Superior temporal gyrus (tissue), 1 donor: ENCODE results near the gene MDK.
A peak's percentile ranks its signal among the peaks of the same experiment; 100 is the strongest.
"Not testable (repeated sequence)": the region's sequence is repeated elsewhere in the genome, so short reads cannot be mapped to it uniquely, and the experiment has no call there.

Experiments used
- DNase-seq: peaks from one replicate; pipeline ENCODE4 v3.0.0-alpha.2; 2016; ENCODE audit errors: extremely low spot score

MDK gene

DNA sequence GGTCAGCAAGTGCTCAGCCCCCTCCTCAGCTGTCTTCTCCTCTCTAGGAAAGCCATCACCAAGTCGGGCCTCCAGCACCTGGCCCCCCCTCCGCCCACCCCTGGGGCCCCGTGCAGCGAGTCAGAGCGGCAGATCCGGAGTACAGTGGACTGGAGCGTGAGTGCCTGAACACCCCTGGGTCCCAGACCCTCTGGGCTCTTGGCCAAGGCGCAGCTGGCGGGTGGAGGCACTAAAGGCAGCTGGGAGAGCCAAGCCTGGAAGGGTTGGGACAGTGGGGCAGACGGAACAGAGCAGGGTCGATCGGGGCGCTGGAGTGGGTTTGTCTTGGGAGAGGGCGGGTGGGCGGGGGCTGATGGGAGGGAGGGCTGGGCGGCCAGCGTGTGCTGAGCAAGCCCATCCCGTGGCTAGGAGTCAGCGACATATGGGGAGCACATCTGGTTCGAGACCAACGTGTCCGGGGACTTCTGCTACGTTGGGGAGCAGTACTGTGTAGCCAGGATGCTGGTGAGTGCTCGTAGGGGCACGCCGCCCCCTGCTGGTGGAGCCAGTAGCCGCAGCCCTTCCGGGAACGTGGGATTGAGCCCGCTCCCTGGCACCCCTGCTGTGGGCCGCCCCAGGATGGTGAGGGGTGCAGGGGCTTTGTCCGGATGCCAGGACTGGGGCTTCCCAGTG, 14.1 kb upstream of the MDK start:
- peak; percentile 80 for DNase-seq

GRCh38 chr11:46367916-46368267, 13.6 kb upstream of the MDK start:
- DNase-seq = no peak

- no peak for DNase-seq
Observed at GRCh38 chr11:46369458-46370152, 11.9 kb upstream of the MDK start.

GRCh38 chr11:46370253-46370652, 11.2 kb upstream of the MDK start:
- DNase-seq = no peak

DNA sequence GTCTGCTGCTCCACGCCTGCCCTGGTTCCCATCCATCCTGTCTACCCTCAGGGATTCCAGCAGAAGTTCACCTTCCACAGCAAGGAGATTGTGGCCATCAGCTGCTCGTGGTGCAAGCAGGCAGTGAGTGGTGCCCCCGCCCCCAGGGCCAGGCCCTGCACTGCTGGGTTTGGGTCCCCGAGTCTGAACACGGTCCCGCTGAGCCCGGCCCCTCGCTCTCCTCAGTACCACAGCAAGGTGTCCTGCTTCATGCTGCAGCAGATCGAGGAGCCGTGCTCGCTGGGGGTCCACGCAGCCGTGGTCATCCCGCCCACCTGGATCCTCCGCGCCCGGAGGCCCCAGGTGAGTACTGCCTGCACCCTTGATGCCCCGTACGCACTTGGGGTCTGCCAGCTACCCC, 10.2 kb upstream of the MDK start:
- DNase-seq = not testable (repeated sequence)

DNA sequence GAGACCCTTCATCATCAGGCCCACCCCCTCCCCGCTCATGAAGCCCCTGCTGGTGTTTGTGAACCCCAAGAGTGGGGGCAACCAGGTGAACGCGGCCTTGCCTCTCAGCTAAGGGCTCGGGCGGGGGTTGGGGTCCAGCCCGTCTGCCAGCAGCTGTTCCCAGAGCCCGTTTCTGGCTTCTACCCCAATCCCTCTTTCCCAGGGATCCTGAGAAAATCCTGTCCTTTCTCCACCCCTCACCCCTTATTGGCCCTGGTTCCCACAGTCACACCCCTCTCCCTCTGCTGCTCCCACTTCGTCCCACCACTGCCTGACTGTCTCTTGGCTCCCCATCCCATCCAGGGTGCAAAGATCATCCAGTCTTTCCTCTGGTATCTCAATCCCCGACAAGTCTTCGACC, 9.4 kb upstream of the MDK start:
- no peak for DNase-seq

GRCh38 chr11:46372501-46372900, 9.0 kb upstream of the MDK start:
- not testable (repeated sequence) for DNase-seq

- no peak for DNase-seq
Observed at GRCh38 chr11:46373787-46374740, 7.4 kb upstream of the MDK start.

- DNase-seq = no peak
Observed at GRCh38 chr11:46374815-46375214, 6.7 kb upstream of the MDK start.

- no peak for DNase-seq
Observed at GRCh38 chr11:46375392-46376101, 5.9 kb upstream of the MDK start.

- no peak for DNase-seq
Observed at GRCh38 chr11:46376258-46377050, 5.0 kb upstream of the MDK start.

- DNase-seq = no peak
Observed at GRCh38 chr11:46377290-46377689, 4.2 kb upstream of the MDK start.

GRCh38 chr11:46377831-46378230, 3.6 kb upstream of the MDK start:
- no peak for DNase-seq

DNA sequence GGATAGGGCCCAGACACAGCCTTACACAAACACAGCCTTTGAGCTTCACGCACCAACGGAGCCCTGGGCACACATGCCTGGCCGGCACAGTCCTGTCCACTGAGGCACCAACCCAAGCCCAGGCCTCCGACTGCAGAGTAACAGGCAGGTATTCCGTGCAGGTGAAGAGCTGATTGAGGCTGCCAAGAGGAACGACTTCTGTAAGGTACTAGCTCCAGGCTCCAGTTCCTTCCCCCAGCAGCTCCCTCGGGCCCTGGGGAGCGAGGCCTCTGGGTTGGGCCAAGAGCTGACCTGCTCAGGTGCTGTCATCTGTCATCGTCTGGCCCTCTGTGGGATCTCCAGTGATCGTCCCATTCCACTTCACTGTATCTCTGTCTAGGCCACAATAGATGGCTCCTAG, 3.2 kb upstream of the MDK start:
- DNase-seq = no peak

GRCh38 chr11:46378811-46379481, 2.5 kb upstream of the MDK start:
- DNase-seq = no peak

- not testable (repeated sequence) for DNase-seq
Observed at GRCh38 chr11:46379482-46380293, 1.8 kb upstream of the MDK start.

DNA sequence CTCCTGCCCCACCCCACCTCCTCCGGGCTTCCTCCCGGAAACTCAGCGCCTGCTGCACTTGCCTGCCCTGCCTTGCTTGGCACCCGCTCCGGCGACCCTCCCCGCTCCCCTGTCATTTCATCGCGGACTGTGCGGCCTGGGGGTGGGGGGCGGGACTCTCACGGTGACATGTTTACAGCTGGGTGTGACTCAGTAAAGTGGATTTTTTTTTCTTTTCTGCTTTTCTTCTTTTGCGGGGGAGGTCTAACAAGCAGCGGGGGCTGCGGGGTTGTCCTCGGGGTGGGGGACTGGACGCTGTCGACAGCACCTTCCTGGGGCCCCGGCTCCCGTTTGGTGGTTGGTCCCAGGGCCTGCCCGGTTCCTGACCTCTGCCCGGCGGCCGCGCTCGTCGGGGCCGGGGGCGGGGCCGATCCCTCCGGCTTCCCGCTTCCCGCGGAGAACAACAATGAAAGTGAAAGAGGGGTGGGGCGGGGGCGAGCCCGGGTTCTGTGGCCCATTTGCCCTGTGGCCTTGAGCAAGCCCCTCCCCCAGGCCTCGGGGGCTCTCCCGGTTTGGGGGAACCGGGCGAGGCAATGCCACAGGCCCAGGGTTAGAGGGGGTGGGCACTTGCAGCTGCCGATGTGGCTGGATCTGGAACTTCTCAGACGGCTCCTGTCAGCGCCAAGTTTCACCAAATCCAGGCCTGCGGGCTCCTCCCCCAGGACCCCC, 975 bp upstream of the MDK start:
- no peak for DNase-seq

DNA sequence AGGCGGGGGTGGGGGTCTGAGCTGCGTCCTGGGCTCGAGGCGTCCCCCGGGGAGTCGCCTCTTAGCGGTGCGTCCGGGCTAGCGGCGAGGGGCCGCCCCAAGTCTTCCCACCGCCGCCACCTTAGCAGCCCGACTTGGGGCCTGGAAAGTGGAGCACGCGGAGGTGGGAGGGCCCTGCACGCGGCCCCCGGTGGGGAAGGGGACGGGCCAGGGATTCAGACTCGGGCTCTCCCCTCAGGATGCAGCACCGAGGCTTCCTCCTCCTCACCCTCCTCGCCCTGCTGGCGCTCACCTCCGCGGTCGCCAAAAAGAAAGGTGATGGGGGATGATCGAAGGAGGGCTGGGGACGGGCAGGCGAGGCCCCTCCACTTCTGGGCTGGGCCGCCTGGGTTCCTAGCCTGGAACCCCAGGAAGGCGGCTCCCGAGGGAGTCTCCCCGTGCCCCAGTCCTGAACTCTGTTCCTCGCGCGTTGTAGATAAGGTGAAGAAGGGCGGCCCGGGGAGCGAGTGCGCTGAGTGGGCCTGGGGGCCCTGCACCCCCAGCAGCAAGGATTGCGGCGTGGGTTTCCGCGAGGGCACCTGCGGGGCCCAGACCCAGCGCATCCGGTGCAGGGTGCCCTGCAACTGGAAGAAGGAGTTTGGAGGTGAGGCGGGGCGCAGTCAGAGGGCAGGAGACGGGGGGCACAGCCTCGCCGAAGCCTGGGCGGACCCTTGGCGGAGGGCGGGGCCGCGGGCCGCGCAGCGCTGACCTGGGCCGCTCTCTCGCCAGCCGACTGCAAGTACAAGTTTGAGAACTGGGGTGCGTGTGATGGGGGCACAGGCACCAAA, 563 bp downstream of the MDK start:
- no peak for DNase-seq
